ENCODE results near the gene LONP2.

DNA sequence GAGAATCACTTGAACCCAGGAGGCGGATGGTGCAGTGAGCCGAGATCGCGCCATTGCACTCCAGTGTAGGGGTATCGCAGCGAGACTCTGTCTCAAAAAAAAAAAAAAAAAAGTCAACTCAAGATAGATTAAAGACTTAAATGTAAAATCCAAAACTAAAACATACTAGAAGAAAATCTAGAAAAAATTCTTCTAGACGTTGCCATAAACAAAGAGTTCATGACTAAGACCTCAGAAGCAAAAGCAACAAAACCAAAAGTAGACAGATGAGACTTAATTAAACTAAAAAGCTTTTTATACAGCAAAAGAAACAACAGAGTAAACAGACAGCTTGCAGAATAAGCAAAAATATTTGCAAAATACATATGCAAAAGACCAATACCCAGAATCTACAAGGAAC, 64.4 kb downstream of the LONP2 start:
- TF ChIP-seq, protein P1, sequence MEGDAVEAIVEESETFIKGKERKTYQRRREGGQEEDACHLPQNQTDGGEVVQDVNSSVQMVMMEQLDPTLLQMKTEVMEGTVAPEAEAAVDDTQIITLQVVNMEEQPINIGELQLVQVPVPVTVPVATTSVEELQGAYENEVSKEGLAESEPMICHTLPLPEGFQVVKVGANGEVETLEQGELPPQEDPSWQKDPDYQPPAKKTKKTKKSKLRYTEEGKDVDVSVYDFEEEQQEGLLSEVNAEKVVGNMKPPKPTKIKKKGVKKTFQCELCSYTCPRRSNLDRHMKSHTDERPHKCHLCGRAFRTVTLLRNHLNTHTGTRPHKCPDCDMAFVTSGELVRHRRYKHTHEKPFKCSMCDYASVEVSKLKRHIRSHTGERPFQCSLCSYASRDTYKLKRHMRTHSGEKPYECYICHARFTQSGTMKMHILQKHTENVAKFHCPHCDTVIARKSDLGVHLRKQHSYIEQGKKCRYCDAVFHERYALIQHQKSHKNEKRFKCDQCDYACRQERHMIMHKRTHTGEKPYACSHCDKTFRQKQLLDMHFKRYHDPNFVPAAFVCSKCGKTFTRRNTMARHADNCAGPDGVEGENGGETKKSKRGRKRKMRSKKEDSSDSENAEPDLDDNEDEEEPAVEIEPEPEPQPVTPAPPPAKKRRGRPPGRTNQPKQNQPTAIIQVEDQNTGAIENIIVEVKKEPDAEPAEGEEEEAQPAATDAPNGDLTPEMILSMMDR (IDR thresholded peaks at IDR 0.05): no peak
- TF ChIP-seq POLR2A (IDR thresholded peaks at IDR 0.05): no peak

All from body of pancreas (tissue), 4 donors.